OCI-LY7 (cell line): Measurements from ENCODE around the gene SH3TC2. TPM values are rescaled to one million over a fixed set of nuclear protein-coding genes. Genes with fewer than 3 reads are reported as not detected.

Source experiments
- BruUV-seq: library from RNA; stranded (reverse); fragments of 400-500 nt; replicated peaks from 2 replicates; lab custom pipeline; 2021; lab: Mats Ljungman, UMichigan
- CTCF ChIA-PET: fragments of 300-600 bp; sonication (Branson Sonifier 250); formaldehyde crosslinking; loops from one replicate; lab custom pipeline; 2022; ENCODE audit warnings: antibody characterized with exemption; ENCODE audit not compliant: unreplicated experiment; lab: Charles Lee
- POLR2A ChIA-PET: fragments of 300-600 bp; sonication (Branson Sonifier 250); formaldehyde crosslinking; loops from one replicate; lab custom pipeline; 2022; ENCODE audit warnings: antibody characterized with exemption; lab: Charles Lee
- DNase-seq: peaks from one replicate; pipeline ENCODE4 v3.0.0-alpha.2; 2015; ENCODE audit warnings: low spot score
- H2AFZ ChIP-seq: fragments of 200-600 bp; sonication (generic), shearing (Covaris generic); 2 replicates; pipeline ENCODE4 v1.6.1; 2014; ENCODE audit warnings: mild to moderate bottlenecking, antibody characterized with exemption, low read length, moderate library complexity
- H3K27ac ChIP-seq: fragments of 200-600 bp; sonication (generic); 2 replicates; pipeline ENCODE4 v1.5.1; 2014; ENCODE audit warnings: mixed run types, low read depth, mild to moderate bottlenecking, moderate library complexity, low read length, inconsistent platforms; ENCODE audit not compliant: poor library complexity, severe bottlenecking
- H3K36me3 ChIP-seq: fragments of 200-600 bp; sonication (generic); 2 replicates; pipeline ENCODE4 v1.6.1; 2014; ENCODE audit warnings: mild to moderate bottlenecking, antibody characterized with exemption, low read length, moderate library complexity, mixed read lengths; ENCODE audit not compliant: insufficient read depth
- H3K4me1 ChIP-seq: fragments of 200-600 bp; sonication (generic); 2 replicates; pipeline ENCODE4 v1.5.1; 2014; ENCODE audit warnings: mild to moderate bottlenecking, low read length; ENCODE audit not compliant: insufficient read depth, poor library complexity, severe bottlenecking
- H3K4me2 ChIP-seq: fragments of 200-600 bp; sonication (generic); 2 replicates; pipeline ENCODE4 v1.6.1; 2014; ENCODE audit warnings: mild to moderate bottlenecking, low read length
- H3K4me3 ChIP-seq: fragments of 200-600 bp; sonication (generic); 2 replicates; pipeline ENCODE4 v1.5.1; 2014; ENCODE audit warnings: mild to moderate bottlenecking, low read depth, low read length; ENCODE audit not compliant: poor library complexity, severe bottlenecking
- H3K79me2 ChIP-seq: fragments of 200-600 bp; sonication (generic); 2 replicates; pipeline ENCODE4 v1.6.1; 2016; ENCODE audit warnings: low read depth, mild to moderate bottlenecking, low read length, moderate library complexity, mixed read lengths; ENCODE audit not compliant: insufficient read depth
- H3K9me2 ChIP-seq: fragments of 200-600 bp; sonication (generic); 2 replicates; pipeline ENCODE4 v1.6.1; 2016; ENCODE audit warnings: mild to moderate bottlenecking, low read length, mixed read lengths; ENCODE audit not compliant: insufficient read depth
- H3K9me3 ChIP-seq: fragments of 200-600 bp; sonication (generic); 2 replicates; pipeline ENCODE4 v1.6.1; 2014; ENCODE audit warnings: mild to moderate bottlenecking, mixed run types, low read length, mixed read lengths
- H4K20me1 ChIP-seq: fragments of 200-600 bp; sonication (generic); 2 replicates; pipeline ENCODE4 v1.6.1; 2014; ENCODE audit warnings: mild to moderate bottlenecking, antibody characterized with exemption, low read length, moderate library complexity, mixed read lengths; ENCODE audit not compliant: insufficient read depth
- EZH2phosphoT487 ChIP-seq: fragments of 200-600 bp; sonication (generic); IDR thresholded peaks from 2 replicates; pipeline ENCODE4 v1.6.1; 2018; ENCODE audit warnings: low read depth, borderline replicate concordance, mild to moderate bottlenecking, mixed run types, antibody characterized with exemption, low read length, moderate library complexity, mixed read lengths
- intact Hi-C: fragments of 100-400 bp; cut with micrococcal nuclease; formaldehyde crosslinking; loops from one replicate; pipeline ENCODE4 v1.10.0; 2022; ENCODE audit not compliant: unreplicated experiment
- total RNA-seq, 2 experiments: library from RNA; depleted of rRNA in 1 of 2; stranded (reverse); fragments of >200 nt in 1 of 2; shearing (Covaris generic) in 1 of 2; gene quantifications; 2 replicates each; pipeline ENCODE4 v1.2.3, GENCODE V29; 2014 to 2022
- TF ChIP-seq, protein P1 (sequence below): fragments of 200-600 bp; sonication (generic); conservative IDR thresholded peaks from 2 replicates; pipeline ENCODE4 v1.5.1; 2014; ENCODE audit warnings: mild to moderate bottlenecking, antibody characterized with exemption, low read length, moderate library complexity, mixed read lengths

The SH3TC2 gene
- total RNA-seq, 2 experiments from 2014 or later, result not detected

DNA sequence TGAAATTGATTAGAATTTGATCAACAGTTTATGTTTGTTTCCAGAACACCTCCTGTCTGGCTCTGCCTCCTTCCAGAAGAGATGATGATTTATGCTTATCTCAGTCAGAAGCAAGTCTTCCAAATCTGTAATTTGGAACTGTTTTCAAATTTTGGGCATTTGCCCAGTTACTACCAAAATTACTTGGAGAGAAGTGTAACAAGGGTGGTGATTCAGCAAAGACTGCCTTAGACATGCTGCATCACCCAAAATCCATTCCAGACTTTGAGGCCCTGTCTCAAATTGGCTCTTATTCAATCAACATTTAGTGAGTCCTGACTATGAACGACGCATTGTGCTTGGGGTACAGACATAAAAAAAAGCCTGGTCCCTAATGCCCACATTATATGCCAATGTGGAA is 89.4 kb downstream of the SH3TC2 start:
- no TSS peak for BruUV-seq
- no peak for DNase-seq
- Histone ChIP-seq H3K27ac (no peak overlapping the region), H3K36me3 (no peaks in the 10 kb centered on the region), H3K79me2 (no peaks in the 10 kb centered on the region), H3K4me2 (no peak overlapping the region), H3K9me2 (no peaks in the 10 kb centered on the region), H3K4me1 (no peaks in the 10 kb centered on the region), H4K20me1 (no peaks in the 10 kb centered on the region), H3K4me3 (no peak overlapping the region), H2AFZ (no peak overlapping the region), H3K9me3 (no peaks in the 10 kb centered on the region)
- ChIA-PET CTCF (no interaction called here), POLR2A (interaction anchor here (0.6 kb wide), 1 partner anchor 63 kb away, joined by 3 read pairs; no protein-coding TSS in a partner anchor)
- TF ChIP-seq, protein P1, sequence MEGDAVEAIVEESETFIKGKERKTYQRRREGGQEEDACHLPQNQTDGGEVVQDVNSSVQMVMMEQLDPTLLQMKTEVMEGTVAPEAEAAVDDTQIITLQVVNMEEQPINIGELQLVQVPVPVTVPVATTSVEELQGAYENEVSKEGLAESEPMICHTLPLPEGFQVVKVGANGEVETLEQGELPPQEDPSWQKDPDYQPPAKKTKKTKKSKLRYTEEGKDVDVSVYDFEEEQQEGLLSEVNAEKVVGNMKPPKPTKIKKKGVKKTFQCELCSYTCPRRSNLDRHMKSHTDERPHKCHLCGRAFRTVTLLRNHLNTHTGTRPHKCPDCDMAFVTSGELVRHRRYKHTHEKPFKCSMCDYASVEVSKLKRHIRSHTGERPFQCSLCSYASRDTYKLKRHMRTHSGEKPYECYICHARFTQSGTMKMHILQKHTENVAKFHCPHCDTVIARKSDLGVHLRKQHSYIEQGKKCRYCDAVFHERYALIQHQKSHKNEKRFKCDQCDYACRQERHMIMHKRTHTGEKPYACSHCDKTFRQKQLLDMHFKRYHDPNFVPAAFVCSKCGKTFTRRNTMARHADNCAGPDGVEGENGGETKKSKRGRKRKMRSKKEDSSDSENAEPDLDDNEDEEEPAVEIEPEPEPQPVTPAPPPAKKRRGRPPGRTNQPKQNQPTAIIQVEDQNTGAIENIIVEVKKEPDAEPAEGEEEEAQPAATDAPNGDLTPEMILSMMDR, result no peak
- TF ChIP-seq EZH2phosphoT487, result no peak
- intact Hi-C loops, result no loop called here

DNA sequence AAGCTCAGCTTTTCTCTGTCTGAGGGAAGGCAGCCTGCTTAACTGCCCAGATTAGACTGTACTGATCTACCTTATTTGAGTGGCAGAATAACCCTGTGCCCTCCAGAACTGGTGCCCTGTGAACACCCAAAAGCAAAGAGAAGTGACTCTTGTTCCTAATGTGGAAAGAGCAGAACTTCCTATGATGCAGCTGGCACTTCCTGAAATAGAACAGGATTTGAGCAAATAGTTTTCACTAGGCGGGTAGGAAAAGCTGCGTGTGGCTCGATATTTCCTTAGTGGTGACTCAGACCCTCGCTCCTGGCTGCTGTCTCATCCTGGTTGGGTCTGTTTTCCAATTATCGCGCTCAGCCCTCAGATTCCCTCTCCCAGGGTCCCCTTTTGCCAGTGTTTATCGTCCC is 89.9 kb downstream of the SH3TC2 start:
- intact Hi-C loops, result no loop called here
- DNase-seq, result no peak
- Histone ChIP-seq H3K27ac (no peak overlapping the region), H3K4me2 (no peak overlapping the region), H3K4me1 (no peaks in the 10 kb centered on the region), H3K79me2 (no peaks in the 10 kb centered on the region), H3K4me3 (no peak overlapping the region), H3K9me2 (no peaks in the 10 kb centered on the region), H4K20me1 (no peaks in the 10 kb centered on the region), H3K9me3 (no peaks in the 10 kb centered on the region), H2AFZ (no peak overlapping the region), H3K36me3 (no peaks in the 10 kb centered on the region)
- no TSS peak for BruUV-seq
- ChIA-PET POLR2A (no interaction called here), CTCF (no interaction called here)
- TF ChIP-seq EZH2phosphoT487, result no peak
- TF ChIP-seq, protein P1, result no peak

DNA sequence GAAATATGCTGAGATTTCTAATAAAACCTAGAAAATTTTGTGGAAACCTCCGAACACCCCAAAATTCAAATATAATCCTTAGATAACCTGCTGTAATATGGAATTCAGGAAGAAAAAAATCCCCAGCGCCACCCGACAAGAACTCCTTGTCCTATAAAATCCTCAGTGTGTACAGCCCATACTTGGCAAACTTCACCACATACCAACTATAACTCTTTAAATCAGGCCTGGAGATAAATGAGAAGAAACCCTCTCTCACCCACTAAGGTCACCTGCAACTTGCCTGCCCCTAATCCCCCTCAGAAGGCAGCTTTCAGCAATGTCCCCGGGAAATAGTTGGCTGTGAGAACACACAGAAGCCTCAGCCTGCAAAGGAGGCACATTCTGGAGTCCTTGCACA is 90.5 kb downstream of the SH3TC2 start:
- no peaks in the 10 kb centered on the region for H3K4me1 ChIP-seq
- no TSS peak for BruUV-seq
- H3K9me2 ChIP-seq, result no peaks in the 10 kb centered on the region
- H3K36me3 ChIP-seq, result no peaks in the 10 kb centered on the region
- no peaks in the 10 kb centered on the region for H3K9me3 ChIP-seq
- H3K27ac ChIP-seq, result no peak overlapping the region
- H3K4me3 ChIP-seq, result no peak overlapping the region
- no peak for TF ChIP-seq EZH2phosphoT487
- TF ChIP-seq, protein P1, result no peak
- ChIA-PET CTCF (no interaction called here), POLR2A (no interaction called here)
- H3K79me2 ChIP-seq, result no peaks in the 10 kb centered on the region
- no peak for DNase-seq
- H4K20me1 ChIP-seq, result no peaks in the 10 kb centered on the region
- no peak overlapping the region for H3K4me2 ChIP-seq
- intact Hi-C loops, result no loop called here
- H2AFZ ChIP-seq, result no peak overlapping the region
